ENCODE results near the gene SRSF10. TPM values are rescaled to one million over a fixed set of nuclear protein-coding genes. Genes with fewer than 3 reads are reported as not detected.

SRSF10 gene
- total and polyA plus RNA-seq, 12 donors = 32.9 to 70.2 (median 52.8) TPM

- Histone ChIP-seq H3K9me3 (peaks cover 0 to 10% (median 0%) of the 10 kb centered on the region in 11 donors), H3K4me3 (no peak overlapping the region), H3K4me1 (peaks cover 0 to 13% (median 9%) of the 10 kb centered on the region in 9 donors), H3K27me3 (no peaks in the 10 kb centered on the region), H3K27ac (no peak overlapping the region), H3K36me3 (no peaks in the 10 kb centered on the region)
- DNase-seq = no peak
- intact Hi-C loops (cut with DNase I) = no loop called here
- WGBS, 2 donors = 46% methylated on average over 4 of the region's 4 CpGs
- TF ChIP-seq CTCF (IDR thresholded peaks at IDR 0.05) = no peak
- ATAC-seq = no peak
Observed at GRCh38 chr1:24003331-24003972, 23.3 kb upstream of the SRSF10 start.

GRCh38 chr1:24002695-24003094 lies 22.6 kb upstream of the SRSF10 start:
- DNase-seq (no peak), ATAC-seq (no peak)
- no peak overlapping the region for H3K4me3 ChIP-seq
- H3K9me3 ChIP-seq = peaks cover 0 to 10% (median 0%) of the 10 kb centered on the region in 11 donors
- peaks cover 0 to 5% (median 1%) of the 10 kb centered on the region in 9 donors for H3K4me1 ChIP-seq
- 82 to 87% methylated on average over 2 of the region's 2 CpGs for WGBS, 2 donors
- TF ChIP-seq CTCF (IDR thresholded peaks at IDR 0.05) = no peak
- intact Hi-C loops (cut with DNase I) = no loop called here
- no peaks in the 10 kb centered on the region for H3K27me3 ChIP-seq
- no peak overlapping the region for H3K27ac ChIP-seq
- H3K36me3 ChIP-seq = no peaks in the 10 kb centered on the region

- WGBS, 2 donors = 67 to 71% methylated on average over 3 of the region's 3 CpGs
- no peaks in the 10 kb centered on the region for H3K4me1 ChIP-seq
- ATAC-seq (no peak), DNase-seq (no peak)
- no peaks in the 10 kb centered on the region for H3K36me3 ChIP-seq
- no peak for TF ChIP-seq CTCF (IDR thresholded peaks at IDR 0.05)
- H3K4me3 ChIP-seq = no peak overlapping the region
- intact Hi-C loops (cut with DNase I) = no loop called here
- H3K27ac ChIP-seq = no peak overlapping the region
- H3K27me3 ChIP-seq = no peaks in the 10 kb centered on the region
- no peaks in the 10 kb centered on the region for H3K9me3 ChIP-seq
Observed at GRCh38 chr1:23999156-23999671, 19.1 kb upstream of the SRSF10 start.

GRCh38 chr1:23997812-23998211 lies 17.7 kb upstream of the SRSF10 start:
- WGBS, 2 donors = 63 to 90% methylated on average over 1 of the region's 1 CpG
- intact Hi-C loops (cut with DNase I) = no loop called here
- no peak for DNase-seq

More at GRCh38 chr1:23997812-23998211, 17.7 kb upstream of the SRSF10 start:
- TF ChIP-seq CTCF (IDR thresholded peaks at IDR 0.05) = no peak
- no peak for ATAC-seq
- no peaks in the 10 kb centered on the region for H3K36me3 ChIP-seq
- H3K9me3 ChIP-seq = no peaks in the 10 kb centered on the region
- no peak overlapping the region for H3K27ac ChIP-seq
- H3K4me1 ChIP-seq = no peaks in the 10 kb centered on the region
- H3K27me3 ChIP-seq = no peaks in the 10 kb centered on the region
- H3K4me3 ChIP-seq = no peak overlapping the region

Data from heart right ventricle (tissue), 16 donors.